ENCODE results near the gene GLRX. TPM values are rescaled to one million over a fixed set of nuclear protein-coding genes. Genes with fewer than 3 reads are reported as not detected.

GLRX gene
- total RNA-seq, 4 donors from 2014 or later = 1,042 to 2,721 (median 1,859) TPM

DNA sequence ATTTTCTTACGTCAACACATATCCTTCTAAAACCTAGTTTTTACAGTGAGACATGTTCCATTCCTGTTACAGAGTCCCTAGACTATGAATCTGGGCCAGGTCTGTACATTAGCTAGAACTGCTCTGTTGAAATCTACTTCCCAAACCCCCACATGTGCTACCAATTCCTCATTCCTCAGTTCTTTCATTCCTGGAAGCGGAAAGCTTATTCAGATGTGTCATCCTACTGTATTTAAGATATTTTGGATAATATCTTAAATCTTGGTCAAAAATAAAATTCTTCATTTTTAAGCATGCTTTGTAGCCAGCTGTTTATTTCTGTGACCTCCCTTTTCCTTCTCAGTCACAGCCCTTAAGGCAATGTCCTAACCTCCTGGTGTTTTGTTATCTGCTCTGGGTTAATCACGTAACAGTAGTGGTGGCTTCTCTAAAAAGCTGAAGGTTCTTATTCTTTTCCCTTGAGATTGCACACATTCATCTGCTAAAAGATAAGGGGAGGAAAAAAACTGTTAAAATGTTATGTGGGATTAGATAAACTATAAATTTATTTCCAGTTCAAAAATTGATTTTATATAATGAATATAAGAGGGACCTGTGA is 35.6 kb downstream of the GLRX start:
- Histone ChIP-seq H3K36me3 (peaks cover 0 to 31% of the 10 kb centered on the region in 2 donors), H3K4me3 (no peak overlapping the region), H3K27me3 (no peaks in the 10 kb centered on the region), H3K9me3 (no peaks in the 10 kb centered on the region), H3K27ac (no peak overlapping the region), H3K4me1 (peaks cover 13 to 30% of the 10 kb centered on the region in 2 donors)
- intact Hi-C loops (cut with DNase I; ENCODE audit: low total_unique reads) = no loop called here
- in situ Hi-C loops (cut with MboI; ENCODE audit: low sequenced_read_pairs in 4 of 4) = loop anchor here in 2 of 4 donors (10.0 to 25.0 kb wide), 3 partner anchors 168 to 550 kb away; no protein-coding TSS in a partner anchor
- DNase-seq = no peak
- TF ChIP-seq POLR2A (IDR thresholded peaks at IDR 0.05) (no peak), CTCF (IDR thresholded peaks at IDR 0.05 in 4 of 5, conservative IDR thresholded peaks at IDR 0.05 in 1 of 5) (no peak)
- no peak for ATAC-seq

DNA sequence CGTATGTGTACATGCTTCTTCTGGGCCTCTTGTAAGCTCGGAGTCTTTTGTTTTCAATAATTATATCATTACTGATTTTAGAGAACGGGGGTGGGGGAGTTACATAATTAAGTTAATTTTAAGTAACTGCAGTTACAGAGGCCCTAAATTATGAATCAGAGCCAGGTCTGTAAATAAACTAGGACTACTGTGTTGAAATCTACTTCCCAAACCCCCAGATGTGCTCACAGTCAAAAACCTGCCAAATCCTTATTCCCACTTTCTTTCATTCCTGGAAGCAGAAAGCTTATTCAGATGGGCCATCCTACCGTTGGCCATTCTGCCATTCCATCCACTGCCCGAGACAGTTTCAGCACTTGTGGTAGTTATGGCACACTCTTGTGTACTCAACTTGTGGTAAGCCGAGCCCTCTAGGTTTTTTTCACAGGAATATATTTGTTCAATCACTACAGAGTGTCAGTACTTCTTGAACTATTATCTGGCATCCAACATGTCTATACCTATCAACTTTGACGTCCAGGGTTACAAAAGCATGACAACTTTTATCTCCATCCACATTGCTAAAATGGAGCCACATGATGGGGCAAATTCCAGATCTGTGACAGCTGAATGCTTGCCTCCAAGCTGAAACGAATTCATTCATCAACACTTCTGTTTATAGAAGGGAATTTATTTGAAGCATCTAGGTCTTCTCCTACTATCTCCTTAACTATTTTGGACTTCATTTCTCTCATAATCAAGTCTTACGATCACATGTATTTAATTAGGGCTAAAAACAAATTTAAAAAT is 37.8 kb downstream of the GLRX start:
- DNase-seq (no peak), ATAC-seq (peak in 1 of 2 donors; percentile 13)
- Histone ChIP-seq H3K9me3 (no peaks in the 10 kb centered on the region), H3K4me3 (no peak overlapping the region), H3K27ac (peak overlapping the region; percentile 76 to 85 (median 83)), H3K4me1 (peaks cover 13 to 50% of the 10 kb centered on the region in 2 donors), H3K36me3 (peaks cover 0 to 18% of the 10 kb centered on the region in 2 donors), H3K27me3 (no peaks in the 10 kb centered on the region)
- intact Hi-C loops (cut with DNase I; ENCODE audit: low total_unique reads) = loop anchor here (2.0 to 5.0 kb wide), 2 partner anchors 24 to 178 kb away; partner anchors contain the start of gene ELL2
- in situ Hi-C loops (cut with MboI; ENCODE audit: low sequenced_read_pairs in 4 of 4) = loop anchor here in 3 of 4 donors (5.0 to 25.0 kb wide), 5 partner anchors 52 to 553 kb away; partner anchors contain the start of gene RHOBTB3 (in 1 of the 3)
- no peak for TF ChIP-seq CTCF (IDR thresholded peaks at IDR 0.05 in 4 of 5, conservative IDR thresholded peaks at IDR 0.05 in 1 of 5)
- no peak for TF ChIP-seq POLR2A (IDR thresholded peaks at IDR 0.05)

DNA sequence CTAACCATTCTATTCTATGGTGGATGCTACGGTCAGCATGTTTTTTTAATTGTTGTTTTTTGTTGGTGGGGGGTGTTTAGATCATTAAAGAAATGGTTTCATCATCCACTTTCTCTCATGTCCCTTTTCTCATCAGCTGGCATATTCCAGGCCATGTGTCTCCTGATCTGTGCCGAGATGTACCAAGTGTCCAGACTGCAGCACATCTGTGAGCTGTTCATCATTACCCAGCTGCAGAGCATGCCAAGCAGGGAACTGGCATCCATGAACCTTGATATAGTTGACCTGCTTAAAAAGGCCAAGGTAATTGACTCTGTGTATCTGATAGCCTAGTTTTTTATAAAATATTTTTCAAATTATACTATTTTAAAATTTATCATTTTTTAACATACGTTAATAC is 38.9 kb downstream of the GLRX start:
- peaks cover 0 to 16% of the 10 kb centered on the region in 2 donors for H3K36me3 ChIP-seq
- H3K27me3 ChIP-seq = no peaks in the 10 kb centered on the region
- ATAC-seq (peak; percentile 86), DNase-seq (peak; percentile 84 to 86)
- no peak for TF ChIP-seq CTCF (IDR thresholded peaks at IDR 0.05 in 4 of 5, conservative IDR thresholded peaks at IDR 0.05 in 1 of 5)
- TF ChIP-seq POLR2A (IDR thresholded peaks at IDR 0.05) = no peak
- H3K4me3 ChIP-seq = no peak overlapping the region
- no peaks in the 10 kb centered on the region for H3K9me3 ChIP-seq
- in situ Hi-C loops (cut with MboI; ENCODE audit: low sequenced_read_pairs in 4 of 4) (loop anchor here in 3 of 4 donors (5.0 to 25.0 kb wide), 5 partner anchors 51 to 554 kb away; partner anchors contain the start of gene RHOBTB3 (in 1 of the 3)), intact Hi-C loops (cut with DNase I; ENCODE audit: low total_unique reads) (loop anchor here (2.0 to 5.0 kb wide), 3 partner anchors 25 to 179 kb away; partner anchors contain the start of gene ELL2)
- peaks cover 18 to 57% of the 10 kb centered on the region in 2 donors for H3K4me1 ChIP-seq
- H3K27ac ChIP-seq = peak overlapping the region; percentile 76 to 85 (median 83)

DNA sequence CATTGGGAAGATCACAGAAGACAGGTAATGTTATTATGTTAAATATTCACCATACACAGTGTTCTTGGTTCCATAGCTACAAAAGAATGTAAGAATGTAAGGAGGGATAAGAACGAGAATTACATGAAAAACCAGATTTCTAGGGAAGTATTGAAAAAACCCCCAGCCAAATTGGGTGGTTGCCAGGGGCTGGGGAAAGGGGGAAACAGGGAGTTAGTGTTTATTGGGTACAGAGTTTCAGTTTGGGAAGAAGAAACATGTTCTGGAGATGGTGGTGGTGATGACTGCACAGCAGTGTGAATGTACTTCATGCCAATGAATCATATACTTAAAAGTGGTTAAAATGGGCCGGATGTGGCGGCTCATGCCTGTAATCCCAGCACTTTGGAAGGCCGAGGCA is 40.3 kb downstream of the GLRX start:
- Histone ChIP-seq H3K27me3 (no peaks in the 10 kb centered on the region), H3K27ac (peak overlapping the region; percentile 76 to 85 (median 83)), H3K36me3 (peaks cover 0 to 5% of the 10 kb centered on the region in 2 donors), H3K4me1 (peaks cover 18 to 64% of the 10 kb centered on the region in 2 donors), H3K9me3 (no peaks in the 10 kb centered on the region), H3K4me3 (no peak overlapping the region)
- no peak for TF ChIP-seq POLR2A (IDR thresholded peaks at IDR 0.05)
- TF ChIP-seq CTCF (IDR thresholded peaks at IDR 0.05 in 4 of 5, conservative IDR thresholded peaks at IDR 0.05 in 1 of 5) = no peak
- intact Hi-C loops (cut with DNase I; ENCODE audit: low total_unique reads) = loop anchor here (2.0 to 5.0 kb wide), 2 partner anchors 137 to 180 kb away; partner anchors contain the start of gene ELL2
- in situ Hi-C loops (cut with MboI; ENCODE audit: low sequenced_read_pairs in 4 of 4) = loop anchor here in 3 of 4 donors (5.0 to 25.0 kb wide), 5 partner anchors 50 to 555 kb away; partner anchors contain the start of gene RHOBTB3 (in 1 of the 3)
- no peak for ATAC-seq
- DNase-seq = no peak
